ENCODE data around the gene SCARF1. TPM values are rescaled to one million over a fixed set of nuclear protein-coding genes. Genes with fewer than 3 reads are reported as not detected.
"Not testable (repeated sequence)": the region's sequence is repeated elsewhere in the genome, so short reads cannot be mapped to it uniquely, and the experiment has no call there.

SCARF1 gene
- total RNA-seq, 1 experiment from 2014 or later, result 0.14 TPM

- H3K27ac Mint-ChIP-seq (ENCODE audit: unreplicated experiment), result no peak overlapping the region
Observed at GRCh38 chr17:1673041-1673785, 27.7 kb upstream of the SCARF1 start.

GRCh38 chr17:1663934-1664333 lies 18.4 kb upstream of the SCARF1 start:
- H3K36me3 Mint-ChIP-seq (ENCODE audit: insufficient read depth, unreplicated experiment), result peaks cover 51% of the 10 kb centered on the region
- H3K4me1 Mint-ChIP-seq (ENCODE audit: low read depth, unreplicated experiment), result not testable (repeated sequence)

More at GRCh38 chr17:1673041-1673785, 27.7 kb upstream of the SCARF1 start:
- BruUV-seq (replicated peaks), result no TSS peak
- Mint-ChIP-seq H3K4me3 (ENCODE audit: low read depth, unreplicated experiment) (no peak overlapping the region), H3K36me3 (ENCODE audit: insufficient read depth, unreplicated experiment) (peaks cover 56% of the 10 kb centered on the region), H3K27me3 (ENCODE audit: unreplicated experiment) (no peaks in the 10 kb centered on the region), H3K9me3 (ENCODE audit: low read depth, unreplicated experiment) (no peaks in the 10 kb centered on the region), H3K4me1 (ENCODE audit: low read depth, unreplicated experiment) (peaks cover 17% of the 10 kb centered on the region)
- intact Hi-C loops (cut with micrococcal nuclease; ENCODE audit: unreplicated experiment), result no loop called here
- no peak for TF ChIP-seq CTCF (IDR thresholded peaks at IDR 0.05; ENCODE audit: unreplicated experiment)
- DNase-seq, result no peak
- CTCF ChIA-PET, result no interaction called here

GRCh38 chr17:1661045-1661444 lies 15.5 kb upstream of the SCARF1 start:
- BruUV-seq (replicated peaks), result TSS peak; percentile 77
- Mint-ChIP-seq H3K36me3 (ENCODE audit: insufficient read depth, unreplicated experiment) (peaks cover 55% of the 10 kb centered on the region), H3K27me3 (ENCODE audit: unreplicated experiment) (no peaks in the 10 kb centered on the region), H3K27ac (ENCODE audit: unreplicated experiment) (no peak overlapping the region), H3K4me1 (ENCODE audit: low read depth, unreplicated experiment) (no peaks in the 10 kb centered on the region), H3K9me3 (ENCODE audit: low read depth, unreplicated experiment) (no peaks in the 10 kb centered on the region), H3K4me3 (ENCODE audit: low read depth, unreplicated experiment) (no peak overlapping the region)
- CTCF ChIA-PET, result no interaction called here
- no peak for DNase-seq
- intact Hi-C loops (cut with micrococcal nuclease; ENCODE audit: unreplicated experiment), result no loop called here
- TF ChIP-seq CTCF (IDR thresholded peaks at IDR 0.05; ENCODE audit: unreplicated experiment), result no peak

More at GRCh38 chr17:1663934-1664333, 18.4 kb upstream of the SCARF1 start:
- DNase-seq; BruUV-seq (replicated peaks); H3K9me3 Mint-ChIP-seq (ENCODE audit: low read depth, unreplicated experiment); H3K27me3 Mint-ChIP-seq (ENCODE audit: unreplicated experiment); CTCF ChIA-PET; intact Hi-C loops (cut with micrococcal nuclease; ENCODE audit: unreplicated experiment); H3K4me3 Mint-ChIP-seq (ENCODE audit: low read depth, unreplicated experiment); H3K27ac Mint-ChIP-seq (ENCODE audit: unreplicated experiment): not testable (repeated sequence)

- intact Hi-C loops (cut with micrococcal nuclease; ENCODE audit: unreplicated experiment), result no loop called here
- CTCF ChIA-PET, result interaction anchor here (0.6 kb wide), 1 partner anchor 35 kb away, joined by 3 read pairs; no protein-coding TSS in a partner anchor
- peaks cover 55% of the 10 kb centered on the region for H3K36me3 Mint-ChIP-seq (ENCODE audit: insufficient read depth, unreplicated experiment)
- no TSS peak for BruUV-seq (replicated peaks)
- H3K27ac Mint-ChIP-seq (ENCODE audit: unreplicated experiment), result no peak overlapping the region
- no peaks in the 10 kb centered on the region for H3K27me3 Mint-ChIP-seq (ENCODE audit: unreplicated experiment)
- H3K4me1 Mint-ChIP-seq (ENCODE audit: low read depth, unreplicated experiment), result no peaks in the 10 kb centered on the region
- H3K9me3 Mint-ChIP-seq (ENCODE audit: low read depth, unreplicated experiment), result no peaks in the 10 kb centered on the region
- no peak for DNase-seq
- no peak overlapping the region for H3K4me3 Mint-ChIP-seq (ENCODE audit: low read depth, unreplicated experiment)
- TF ChIP-seq CTCF (IDR thresholded peaks at IDR 0.05; ENCODE audit: unreplicated experiment), result no peak
Observed at GRCh38 chr17:1658100-1658499, 12.6 kb upstream of the SCARF1 start.

- H3K9me3 Mint-ChIP-seq (ENCODE audit: low read depth, unreplicated experiment), result no peaks in the 10 kb centered on the region
- no peak for DNase-seq
- intact Hi-C loops (cut with micrococcal nuclease; ENCODE audit: unreplicated experiment), result no loop called here
- no peaks in the 10 kb centered on the region for H3K27me3 Mint-ChIP-seq (ENCODE audit: unreplicated experiment)
- CTCF ChIA-PET, result no interaction called here
- no peaks in the 10 kb centered on the region for H3K4me1 Mint-ChIP-seq (ENCODE audit: low read depth, unreplicated experiment)
- H3K36me3 Mint-ChIP-seq (ENCODE audit: insufficient read depth, unreplicated experiment), result peaks cover 46% of the 10 kb centered on the region
- H3K27ac Mint-ChIP-seq (ENCODE audit: unreplicated experiment), result no peak overlapping the region
- H3K4me3 Mint-ChIP-seq (ENCODE audit: low read depth, unreplicated experiment), result no peak overlapping the region
- no peak for TF ChIP-seq CTCF (IDR thresholded peaks at IDR 0.05; ENCODE audit: unreplicated experiment)
- no TSS peak for BruUV-seq (replicated peaks)
Observed at GRCh38 chr17:1653735-1654134, 8.2 kb upstream of the SCARF1 start.

GRCh38 chr17:1652794-1653193 lies 7.3 kb upstream of the SCARF1 start:
- H3K27me3 Mint-ChIP-seq (ENCODE audit: unreplicated experiment); H3K9me3 Mint-ChIP-seq (ENCODE audit: low read depth, unreplicated experiment); H3K4me3 Mint-ChIP-seq (ENCODE audit: low read depth, unreplicated experiment); H3K27ac Mint-ChIP-seq (ENCODE audit: unreplicated experiment); BruUV-seq (replicated peaks); CTCF ChIA-PET; DNase-seq; intact Hi-C loops (cut with micrococcal nuclease; ENCODE audit: unreplicated experiment); H3K4me1 Mint-ChIP-seq (ENCODE audit: low read depth, unreplicated experiment): not testable (repeated sequence)
- peaks cover 37% of the 10 kb centered on the region for H3K36me3 Mint-ChIP-seq (ENCODE audit: insufficient read depth, unreplicated experiment)

Data from Calu3 (cell line).